ENCODE data around the gene BTNL2.

DNA sequence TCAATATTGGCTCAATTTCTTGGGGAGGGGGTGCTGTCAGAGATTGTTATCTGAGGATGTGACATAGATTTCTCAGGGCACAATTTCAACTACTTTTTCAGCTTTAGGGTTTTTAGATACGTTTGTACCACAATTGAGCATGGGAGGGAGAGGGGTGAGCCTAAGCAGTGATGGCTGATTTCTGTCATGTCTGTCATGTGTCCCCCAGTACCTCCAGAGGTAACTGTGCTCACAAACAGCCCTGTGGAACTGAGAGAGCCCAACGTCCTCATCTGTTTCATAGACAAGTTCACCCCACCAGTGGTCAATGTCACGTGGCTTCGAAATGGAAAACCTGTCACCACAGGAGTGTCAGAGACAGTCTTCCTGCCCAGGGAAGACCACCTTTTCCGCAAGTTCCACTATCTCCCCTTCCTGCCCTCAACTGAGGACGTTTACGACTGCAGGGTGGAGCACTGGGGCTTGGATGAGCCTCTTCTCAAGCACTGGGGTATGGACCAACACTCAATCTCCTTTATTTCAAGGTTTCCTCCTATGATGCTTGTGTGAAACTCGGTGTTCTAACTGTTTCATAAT lies 36.1 kb upstream of the BTNL2 start:
- TF ChIP-seq POLR2A (IDR thresholded peaks at IDR 0.05) (no peak), EP300 (IDR thresholded peaks at IDR 0.05) (no peak)
